ENCODE results near the gene NEUROG2. TPM values are rescaled to one million over a fixed set of nuclear protein-coding genes. Genes with fewer than 3 reads are reported as not detected.

NEUROG2 gene
- total RNA-seq (2022), result not detected in 2 replicates
- Bru-seq, nascent RNA, result not detected
- not detected for BruChase-seq, experiment 1, labeled RNA remaining after a 6-hour chase
- not detected for BruChase-seq, experiment 2, labeled RNA remaining after a 2-hour chase
- long read RNA-seq, result 0 reads

DNA sequence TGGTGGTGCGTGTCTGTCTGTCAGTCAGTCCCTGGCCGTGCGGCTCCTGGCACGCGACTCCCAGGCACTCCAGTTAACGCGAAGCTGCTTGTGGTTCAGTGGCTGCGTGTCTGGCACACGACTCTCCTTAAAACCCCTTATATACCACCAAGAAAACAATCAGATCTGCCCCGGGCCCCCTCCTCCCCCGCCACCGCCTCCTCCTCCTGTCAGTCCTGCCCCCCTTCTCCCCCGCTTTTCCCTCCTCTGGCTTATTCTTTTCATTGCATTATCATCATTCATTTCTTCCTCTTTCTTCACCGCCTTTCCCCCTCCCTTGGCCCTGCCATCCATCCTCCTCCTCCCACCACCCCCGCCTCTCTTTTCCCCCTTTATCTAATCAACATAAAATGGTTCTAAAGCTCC, at the start of gene NEUROG2:
Gene NEUROG2 (minus strand): TSS at position 115 of the 405 bp plus-strand sequence. CDS start 705 bp downstream, outside the sequence.
- Mint-ChIP-seq H3K27ac (ENCODE audit: unreplicated experiment) (no peak within 1 kb of the TSS), H3K4me3 (ENCODE audit: low read depth, unreplicated experiment) (peak within 1 kb of the TSS; percentile 86), H3K27me3 (ENCODE audit: unreplicated experiment) (peaks cover 99% of the 10 kb centered on the region), H3K36me3 (ENCODE audit: insufficient read depth, unreplicated experiment) (peaks cover 8% of the 10 kb centered on the region), H3K4me1 (ENCODE audit: low read depth, unreplicated experiment) (peaks cover 20% of the 10 kb centered on the region), H3K9me3 (ENCODE audit: low read depth, unreplicated experiment) (no peaks in the 10 kb centered on the region)
- TF ChIP-seq, protein P1, sequence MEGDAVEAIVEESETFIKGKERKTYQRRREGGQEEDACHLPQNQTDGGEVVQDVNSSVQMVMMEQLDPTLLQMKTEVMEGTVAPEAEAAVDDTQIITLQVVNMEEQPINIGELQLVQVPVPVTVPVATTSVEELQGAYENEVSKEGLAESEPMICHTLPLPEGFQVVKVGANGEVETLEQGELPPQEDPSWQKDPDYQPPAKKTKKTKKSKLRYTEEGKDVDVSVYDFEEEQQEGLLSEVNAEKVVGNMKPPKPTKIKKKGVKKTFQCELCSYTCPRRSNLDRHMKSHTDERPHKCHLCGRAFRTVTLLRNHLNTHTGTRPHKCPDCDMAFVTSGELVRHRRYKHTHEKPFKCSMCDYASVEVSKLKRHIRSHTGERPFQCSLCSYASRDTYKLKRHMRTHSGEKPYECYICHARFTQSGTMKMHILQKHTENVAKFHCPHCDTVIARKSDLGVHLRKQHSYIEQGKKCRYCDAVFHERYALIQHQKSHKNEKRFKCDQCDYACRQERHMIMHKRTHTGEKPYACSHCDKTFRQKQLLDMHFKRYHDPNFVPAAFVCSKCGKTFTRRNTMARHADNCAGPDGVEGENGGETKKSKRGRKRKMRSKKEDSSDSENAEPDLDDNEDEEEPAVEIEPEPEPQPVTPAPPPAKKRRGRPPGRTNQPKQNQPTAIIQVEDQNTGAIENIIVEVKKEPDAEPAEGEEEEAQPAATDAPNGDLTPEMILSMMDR (IDR thresholded peaks at IDR 0.05; ENCODE audit: unreplicated experiment), result no peak
- CTCF ChIA-PET, result no interaction called here
- BruUV-seq (replicated peaks), result no TSS peak
- intact Hi-C loops (cut with micrococcal nuclease; ENCODE audit: unreplicated experiment), result no loop called here
- no peak for DNase-seq

DNA sequence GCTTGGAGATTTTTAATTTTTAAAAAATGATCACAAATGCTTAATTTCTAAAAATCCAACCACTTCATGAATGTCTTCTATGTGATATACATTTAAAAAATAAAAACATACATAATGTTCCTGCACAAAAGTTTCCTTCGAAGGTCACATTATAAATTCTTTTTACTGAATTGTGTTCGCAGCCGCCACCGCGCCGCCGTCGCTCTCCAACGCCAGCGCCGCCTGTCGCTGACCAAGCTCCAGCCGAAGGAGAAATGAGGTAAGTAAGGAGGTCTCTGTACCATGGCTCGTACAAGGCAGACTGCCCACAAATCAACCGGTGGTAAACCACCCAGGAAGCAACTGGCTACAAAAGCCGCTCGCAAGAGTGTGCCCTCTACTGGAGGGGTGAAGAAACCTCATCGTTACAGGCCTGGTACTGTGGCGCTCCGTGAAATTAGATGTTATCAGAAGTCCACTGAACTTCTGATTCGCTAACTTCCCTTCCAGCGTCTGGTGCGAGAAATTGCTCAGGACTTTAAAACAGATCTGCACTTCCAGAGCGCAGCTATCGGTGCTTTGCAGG, 48.8 kb upstream of the NEUROG2 start:
- H3K27me3 Mint-ChIP-seq (ENCODE audit: unreplicated experiment), result no peaks in the 10 kb centered on the region
- H3K36me3 Mint-ChIP-seq (ENCODE audit: insufficient read depth, unreplicated experiment), result no peaks in the 10 kb centered on the region
- H3K4me1 Mint-ChIP-seq (ENCODE audit: low read depth, unreplicated experiment), result no peaks in the 10 kb centered on the region
- CTCF ChIA-PET, result no interaction called here
- TF ChIP-seq, protein P1 (IDR thresholded peaks at IDR 0.05; ENCODE audit: unreplicated experiment), result no peak
- no peak for DNase-seq
- no peaks in the 10 kb centered on the region for H3K9me3 Mint-ChIP-seq (ENCODE audit: low read depth, unreplicated experiment)
- no peak overlapping the region for H3K4me3 Mint-ChIP-seq (ENCODE audit: low read depth, unreplicated experiment)
- H3K27ac Mint-ChIP-seq (ENCODE audit: unreplicated experiment), result no peak overlapping the region
- intact Hi-C loops (cut with micrococcal nuclease; ENCODE audit: unreplicated experiment), result no loop called here
- BruUV-seq (replicated peaks), result no TSS peak

DNA sequence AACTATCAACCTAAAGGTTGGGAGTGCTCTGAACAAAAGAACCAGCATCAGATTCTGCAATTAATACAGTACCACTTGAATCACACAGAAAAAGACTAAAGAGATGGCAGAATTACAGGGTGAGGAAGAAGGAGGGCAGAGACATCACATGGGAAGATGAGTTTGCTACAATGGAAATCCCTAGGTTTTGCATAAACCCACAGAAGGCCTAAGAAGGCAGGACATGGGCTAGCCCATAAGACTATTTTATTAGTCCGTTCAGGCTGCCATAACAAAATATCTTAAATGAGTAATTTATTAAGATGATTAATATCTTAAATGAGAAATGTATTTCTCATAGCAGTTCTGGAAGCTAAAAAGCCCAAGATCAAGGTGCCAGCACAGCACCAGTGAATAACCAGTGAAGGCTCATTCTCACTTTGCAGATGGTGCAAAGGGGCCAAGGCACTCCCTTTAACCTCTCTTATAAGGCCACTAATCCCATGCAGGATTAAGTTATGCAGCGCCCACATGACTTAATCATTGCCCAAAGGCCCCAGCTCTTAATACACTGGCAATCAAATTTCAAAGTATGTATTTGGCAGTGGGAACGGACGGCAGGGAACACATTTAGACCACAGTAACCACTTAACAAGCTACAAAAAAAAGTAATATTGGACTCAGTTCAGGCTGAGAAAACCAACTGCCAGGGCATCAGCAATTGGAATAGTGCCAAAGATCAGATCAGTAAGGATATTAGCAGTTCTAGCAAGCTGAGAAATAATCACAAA, 47.6 kb upstream of the NEUROG2 start:
- no peak overlapping the region for H3K4me3 Mint-ChIP-seq (ENCODE audit: low read depth, unreplicated experiment)
- no peaks in the 10 kb centered on the region for H3K4me1 Mint-ChIP-seq (ENCODE audit: low read depth, unreplicated experiment)
- intact Hi-C loops (cut with micrococcal nuclease; ENCODE audit: unreplicated experiment), result no loop called here
- DNase-seq, result no peak
- no peaks in the 10 kb centered on the region for H3K27me3 Mint-ChIP-seq (ENCODE audit: unreplicated experiment)
- H3K9me3 Mint-ChIP-seq (ENCODE audit: low read depth, unreplicated experiment), result no peaks in the 10 kb centered on the region
- no TSS peak for BruUV-seq (replicated peaks)
- no peak overlapping the region for H3K27ac Mint-ChIP-seq (ENCODE audit: unreplicated experiment)
- CTCF ChIA-PET, result no interaction called here
- no peaks in the 10 kb centered on the region for H3K36me3 Mint-ChIP-seq (ENCODE audit: insufficient read depth, unreplicated experiment)
- TF ChIP-seq, protein P1 (IDR thresholded peaks at IDR 0.05; ENCODE audit: unreplicated experiment), result no peak

DNA sequence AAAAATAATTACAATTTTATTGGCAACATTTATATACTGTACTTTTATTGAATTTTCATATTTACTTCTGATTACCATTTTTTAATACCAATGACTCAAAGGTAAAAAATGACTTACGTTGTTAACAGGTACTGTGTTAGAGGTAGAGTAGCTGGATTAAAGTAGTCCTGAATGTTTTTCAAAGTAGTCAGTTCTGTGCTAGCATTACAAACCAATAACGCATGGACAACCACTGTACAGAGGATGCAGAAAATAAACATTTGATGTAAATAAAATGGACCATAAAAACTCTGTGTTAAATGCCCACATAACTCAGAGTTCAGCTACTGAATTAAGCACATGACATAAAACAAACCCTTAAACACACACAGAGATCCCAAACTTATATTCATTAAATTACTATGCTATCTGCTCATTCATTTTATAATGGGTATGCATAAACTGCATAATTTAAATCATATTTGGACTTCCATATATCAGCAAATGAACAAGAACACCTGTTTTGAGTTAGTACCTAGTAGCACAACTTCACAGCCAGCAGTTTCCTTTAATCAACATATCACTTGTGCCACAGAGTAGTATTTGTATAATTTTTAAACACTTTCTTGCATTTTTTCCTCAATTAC, 46.4 kb upstream of the NEUROG2 start:
- TF ChIP-seq, protein P1 (IDR thresholded peaks at IDR 0.05; ENCODE audit: unreplicated experiment), result no peak
- no peak for DNase-seq
- Mint-ChIP-seq H3K4me3 (ENCODE audit: low read depth, unreplicated experiment) (no peak overlapping the region), H3K27ac (ENCODE audit: unreplicated experiment) (no peak overlapping the region), H3K36me3 (ENCODE audit: insufficient read depth, unreplicated experiment) (no peaks in the 10 kb centered on the region), H3K27me3 (ENCODE audit: unreplicated experiment) (no peaks in the 10 kb centered on the region), H3K4me1 (ENCODE audit: low read depth, unreplicated experiment) (no peaks in the 10 kb centered on the region), H3K9me3 (ENCODE audit: low read depth, unreplicated experiment) (no peaks in the 10 kb centered on the region)
- intact Hi-C loops (cut with micrococcal nuclease; ENCODE audit: unreplicated experiment), result no loop called here
- CTCF ChIA-PET, result no interaction called here
- no TSS peak for BruUV-seq (replicated peaks)
